ENCODE data around the gene GINM1.

Gene GINM1

GRCh38 chr6:149627672-149628071 is 61.5 kb downstream of the GINM1 start:
- no peak overlapping the region for H3K4me3 ChIP-seq (replicated peaks; ENCODE audit: low read depth, low read length)
- TF ChIP-seq, protein P1, sequence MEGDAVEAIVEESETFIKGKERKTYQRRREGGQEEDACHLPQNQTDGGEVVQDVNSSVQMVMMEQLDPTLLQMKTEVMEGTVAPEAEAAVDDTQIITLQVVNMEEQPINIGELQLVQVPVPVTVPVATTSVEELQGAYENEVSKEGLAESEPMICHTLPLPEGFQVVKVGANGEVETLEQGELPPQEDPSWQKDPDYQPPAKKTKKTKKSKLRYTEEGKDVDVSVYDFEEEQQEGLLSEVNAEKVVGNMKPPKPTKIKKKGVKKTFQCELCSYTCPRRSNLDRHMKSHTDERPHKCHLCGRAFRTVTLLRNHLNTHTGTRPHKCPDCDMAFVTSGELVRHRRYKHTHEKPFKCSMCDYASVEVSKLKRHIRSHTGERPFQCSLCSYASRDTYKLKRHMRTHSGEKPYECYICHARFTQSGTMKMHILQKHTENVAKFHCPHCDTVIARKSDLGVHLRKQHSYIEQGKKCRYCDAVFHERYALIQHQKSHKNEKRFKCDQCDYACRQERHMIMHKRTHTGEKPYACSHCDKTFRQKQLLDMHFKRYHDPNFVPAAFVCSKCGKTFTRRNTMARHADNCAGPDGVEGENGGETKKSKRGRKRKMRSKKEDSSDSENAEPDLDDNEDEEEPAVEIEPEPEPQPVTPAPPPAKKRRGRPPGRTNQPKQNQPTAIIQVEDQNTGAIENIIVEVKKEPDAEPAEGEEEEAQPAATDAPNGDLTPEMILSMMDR (IDR thresholded peaks at IDR 0.05; ENCODE audit: low read length, missing control alignments) = no peak
- no peak for DNase-seq (ENCODE audit: low read depth)

DNA sequence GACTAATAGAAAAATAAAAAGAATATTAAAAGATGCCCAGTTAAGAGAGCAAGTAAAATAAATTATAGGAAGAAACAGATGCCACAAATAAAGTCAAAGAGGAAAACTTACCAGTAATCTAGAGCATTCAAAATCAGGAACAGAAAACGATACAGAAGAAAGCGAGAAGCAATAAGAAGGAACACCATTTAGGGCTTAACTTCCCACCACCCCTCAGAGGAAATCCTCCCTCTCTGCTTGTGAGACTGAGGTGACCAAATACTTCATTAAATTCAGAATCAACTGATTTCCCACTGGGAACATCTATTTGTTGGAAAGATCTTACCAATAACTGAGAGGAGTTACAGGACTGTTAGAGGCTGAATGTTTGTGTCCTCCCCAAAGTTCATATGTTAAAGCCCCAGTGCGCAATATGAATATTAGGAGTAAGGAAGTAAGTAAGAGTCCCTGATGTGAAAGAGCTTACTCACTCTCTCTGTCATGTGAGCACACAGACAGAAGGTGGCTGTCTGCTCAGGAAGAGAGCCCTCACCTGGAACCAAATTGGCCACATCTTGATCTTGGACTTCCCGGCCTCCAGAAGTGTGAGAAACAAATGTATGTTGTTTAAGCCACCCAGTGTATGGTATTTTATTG is 62.8 kb downstream of the GINM1 start:
- no peak overlapping the region for H3K4me3 ChIP-seq (replicated peaks; ENCODE audit: low read depth, low read length)
- TF ChIP-seq, protein P1 (IDR thresholded peaks at IDR 0.05; ENCODE audit: low read length, missing control alignments) = no peak
- no peak for DNase-seq (ENCODE audit: low read depth)

- H3K4me3 ChIP-seq (replicated peaks; ENCODE audit: low read depth, low read length) = no peak overlapping the region
- TF ChIP-seq, protein P1 (IDR thresholded peaks at IDR 0.05; ENCODE audit: low read length, missing control alignments) = no peak
- DNase-seq (ENCODE audit: low read depth) = no peak
Observed at GRCh38 chr6:149634315-149634714, 68.1 kb downstream of the GINM1 start.

GRCh38 chr6:149636124-149636523 is 69.9 kb downstream of the GINM1 start:
- H3K4me3 ChIP-seq (replicated peaks; ENCODE audit: low read depth, low read length) = no peak overlapping the region
- DNase-seq (ENCODE audit: low read depth) = peak; percentile 46
- TF ChIP-seq, protein P1 (IDR thresholded peaks at IDR 0.05; ENCODE audit: low read length, missing control alignments) = no peak

Data from fibroblast of pulmonary artery (primary cell).